GM13977 (cell line): Measurements from ENCODE around the gene NEUROG1.

Experiments used
- DNase-seq: peaks from one replicate; pipeline ENCODE4 v3.0.0; 2012; ENCODE audit warnings: low spot score
- in situ Hi-C: fragments of 300-500 bp; cut with MboI; formaldehyde crosslinking; loops from one replicate; pipeline ENCODE4 v1.12.0; 2022; ENCODE audit warnings: low sequenced_read_pairs, low pct_unique_long_range_greater_than_20kb, mixed read lengths, inconsistent platforms; ENCODE audit not compliant: unreplicated experiment
- TF ChIP-seq, protein P1 (sequence below): IDR thresholded peaks from 2 replicates; pipeline ENCODE4 v1.5.1; 2012; ENCODE audit warnings: mild to moderate bottlenecking, control low read depth; ENCODE audit not compliant: insufficient read depth; ENCODE audit errors: extremely low read depth, missing control alignments

The NEUROG1 gene

GRCh38 chr5:135569755-135570452 is 34.1 kb upstream of the NEUROG1 start:
- in situ Hi-C loops: loop anchor here (25.0 kb wide), 1 partner anchor 267 kb away; the partner anchor contains the start of gene SLC25A48
- DNase-seq: no peak
- TF ChIP-seq, protein P1, sequence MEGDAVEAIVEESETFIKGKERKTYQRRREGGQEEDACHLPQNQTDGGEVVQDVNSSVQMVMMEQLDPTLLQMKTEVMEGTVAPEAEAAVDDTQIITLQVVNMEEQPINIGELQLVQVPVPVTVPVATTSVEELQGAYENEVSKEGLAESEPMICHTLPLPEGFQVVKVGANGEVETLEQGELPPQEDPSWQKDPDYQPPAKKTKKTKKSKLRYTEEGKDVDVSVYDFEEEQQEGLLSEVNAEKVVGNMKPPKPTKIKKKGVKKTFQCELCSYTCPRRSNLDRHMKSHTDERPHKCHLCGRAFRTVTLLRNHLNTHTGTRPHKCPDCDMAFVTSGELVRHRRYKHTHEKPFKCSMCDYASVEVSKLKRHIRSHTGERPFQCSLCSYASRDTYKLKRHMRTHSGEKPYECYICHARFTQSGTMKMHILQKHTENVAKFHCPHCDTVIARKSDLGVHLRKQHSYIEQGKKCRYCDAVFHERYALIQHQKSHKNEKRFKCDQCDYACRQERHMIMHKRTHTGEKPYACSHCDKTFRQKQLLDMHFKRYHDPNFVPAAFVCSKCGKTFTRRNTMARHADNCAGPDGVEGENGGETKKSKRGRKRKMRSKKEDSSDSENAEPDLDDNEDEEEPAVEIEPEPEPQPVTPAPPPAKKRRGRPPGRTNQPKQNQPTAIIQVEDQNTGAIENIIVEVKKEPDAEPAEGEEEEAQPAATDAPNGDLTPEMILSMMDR: peak; percentile 45

DNA sequence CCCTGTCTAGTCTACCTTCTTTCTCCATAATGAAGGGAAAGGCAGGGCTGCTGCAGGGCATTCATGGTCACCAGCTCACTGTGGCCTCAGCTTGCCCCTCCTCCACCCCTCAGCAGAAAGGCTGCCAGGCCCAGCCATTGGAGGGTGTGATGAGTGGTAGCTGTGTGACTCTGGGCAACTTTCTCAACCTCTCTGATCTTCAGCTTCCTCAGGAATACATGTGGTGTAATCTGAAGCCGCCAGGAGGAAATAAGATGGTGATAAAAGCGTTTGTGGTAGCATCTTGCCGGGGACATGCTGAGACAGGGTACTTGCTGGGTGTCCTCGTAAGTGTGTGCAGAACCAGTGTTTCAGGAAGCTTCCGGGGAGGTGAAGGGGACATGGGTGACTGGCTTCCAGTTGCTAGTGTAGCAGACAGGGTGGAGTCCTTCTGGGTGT is 33.2 kb upstream of the NEUROG1 start:
- in situ Hi-C loops: loop anchor here (25.0 kb wide), 1 partner anchor 268 kb away; the partner anchor contains the start of gene SLC25A48
- no peak for DNase-seq
- TF ChIP-seq, protein P1: no peak

- no peak for DNase-seq
- in situ Hi-C loops: loop anchor here (25.0 kb wide), 1 partner anchor 269 kb away; the partner anchor contains the start of gene SLC25A48
- TF ChIP-seq, protein P1: no peak
These were observed 32.5 kb upstream of the NEUROG1 start for GRCh38 chr5:135568246-135568645.

- in situ Hi-C loops: loop anchor here (25.0 kb wide), 1 partner anchor 270 kb away; the partner anchor contains the start of gene SLC25A48
- no peak for DNase-seq
- TF ChIP-seq, protein P1: no peak
These were observed 31.9 kb upstream of the NEUROG1 start for GRCh38 chr5:135567661-135568060.

GRCh38 chr5:135566422-135567400 is 30.9 kb upstream of the NEUROG1 start:
- in situ Hi-C loops: loop anchor here (25.0 kb wide), 1 partner anchor 271 kb away; the partner anchor contains the start of gene SLC25A48
- TF ChIP-seq, protein P1: no peak
- DNase-seq: no peak
